GM12872 (cell line): ENCODE measurements around the gene TPCN2.

ENCODE experiments used
- TF ChIP-seq, protein P1 (sequence below): IDR thresholded peaks from 3 replicates; pipeline ENCODE4 v1.5.1; 2011; ENCODE audit warnings: low read depth, mild to moderate bottlenecking, low read length, moderate library complexity; ENCODE audit not compliant: insufficient read depth

TPCN2 gene

DNA sequence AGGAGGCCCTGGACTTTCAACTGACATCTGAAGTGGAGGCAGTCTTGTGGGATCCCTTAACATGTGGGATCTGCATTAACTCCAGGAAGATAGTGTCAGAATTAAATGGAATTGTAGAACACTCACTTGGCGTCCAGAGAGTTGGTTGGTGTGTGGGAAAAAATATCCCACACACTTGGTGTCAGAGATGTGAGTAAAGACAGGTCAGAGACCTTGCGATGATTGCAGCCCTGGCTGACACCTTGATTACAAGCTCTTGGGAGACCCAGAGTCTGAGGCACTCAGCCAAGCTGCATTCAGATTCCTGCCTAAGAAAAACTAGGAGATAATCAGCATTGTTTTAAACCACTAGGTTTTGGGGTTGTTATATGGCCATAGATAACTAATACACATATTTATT is 7.2 kb upstream of the TPCN2 start:
- TF ChIP-seq, protein P1, sequence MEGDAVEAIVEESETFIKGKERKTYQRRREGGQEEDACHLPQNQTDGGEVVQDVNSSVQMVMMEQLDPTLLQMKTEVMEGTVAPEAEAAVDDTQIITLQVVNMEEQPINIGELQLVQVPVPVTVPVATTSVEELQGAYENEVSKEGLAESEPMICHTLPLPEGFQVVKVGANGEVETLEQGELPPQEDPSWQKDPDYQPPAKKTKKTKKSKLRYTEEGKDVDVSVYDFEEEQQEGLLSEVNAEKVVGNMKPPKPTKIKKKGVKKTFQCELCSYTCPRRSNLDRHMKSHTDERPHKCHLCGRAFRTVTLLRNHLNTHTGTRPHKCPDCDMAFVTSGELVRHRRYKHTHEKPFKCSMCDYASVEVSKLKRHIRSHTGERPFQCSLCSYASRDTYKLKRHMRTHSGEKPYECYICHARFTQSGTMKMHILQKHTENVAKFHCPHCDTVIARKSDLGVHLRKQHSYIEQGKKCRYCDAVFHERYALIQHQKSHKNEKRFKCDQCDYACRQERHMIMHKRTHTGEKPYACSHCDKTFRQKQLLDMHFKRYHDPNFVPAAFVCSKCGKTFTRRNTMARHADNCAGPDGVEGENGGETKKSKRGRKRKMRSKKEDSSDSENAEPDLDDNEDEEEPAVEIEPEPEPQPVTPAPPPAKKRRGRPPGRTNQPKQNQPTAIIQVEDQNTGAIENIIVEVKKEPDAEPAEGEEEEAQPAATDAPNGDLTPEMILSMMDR: no peak

DNA sequence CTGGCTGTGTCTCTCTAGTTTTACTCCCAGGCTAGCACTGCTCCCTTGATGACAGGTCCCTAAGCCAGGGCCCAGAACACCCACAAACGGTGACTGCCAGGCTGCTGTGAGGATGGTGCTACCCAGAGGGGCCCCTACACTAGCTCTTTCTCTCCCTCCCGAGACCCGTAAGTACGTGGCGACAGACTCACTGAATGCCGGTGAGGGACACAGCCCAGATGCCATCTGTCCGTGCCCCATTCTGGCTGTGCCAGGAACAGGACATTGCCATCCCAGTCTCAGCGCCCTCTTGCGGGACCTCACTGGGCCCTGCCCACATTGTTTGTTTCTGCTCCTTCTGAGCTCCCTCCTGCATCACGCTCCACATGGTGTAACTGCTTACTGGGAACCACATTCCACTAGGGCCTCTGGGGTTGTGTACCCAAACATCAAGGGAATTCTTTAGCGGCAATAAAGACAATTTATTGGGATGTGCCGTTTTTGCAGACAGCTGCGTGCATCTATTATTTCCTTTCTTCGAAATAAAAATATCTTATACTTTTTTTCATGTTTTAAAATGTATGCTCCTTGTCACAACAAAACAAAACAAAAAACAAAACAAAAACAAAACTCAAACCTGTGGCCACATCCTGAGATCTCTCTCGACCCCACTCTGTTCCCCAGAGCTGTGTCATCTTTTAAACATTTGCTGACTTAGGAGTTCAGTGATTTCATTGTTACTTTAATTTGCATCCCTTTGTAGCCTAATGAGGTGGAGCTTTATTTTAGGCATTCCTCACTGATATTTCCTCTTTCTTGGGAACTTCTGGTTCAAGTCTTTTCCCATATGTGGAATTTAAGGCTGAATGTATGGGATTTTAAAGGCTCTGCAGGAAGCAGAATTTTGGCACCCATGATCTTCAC is 4.4 kb upstream of the TPCN2 start:
- TF ChIP-seq, protein P1: peak; percentile 72

- TF ChIP-seq, protein P1: no peak
Observed at GRCh38 chr11:69048031-69048693, 570 bp upstream of the TPCN2 start.

DNA sequence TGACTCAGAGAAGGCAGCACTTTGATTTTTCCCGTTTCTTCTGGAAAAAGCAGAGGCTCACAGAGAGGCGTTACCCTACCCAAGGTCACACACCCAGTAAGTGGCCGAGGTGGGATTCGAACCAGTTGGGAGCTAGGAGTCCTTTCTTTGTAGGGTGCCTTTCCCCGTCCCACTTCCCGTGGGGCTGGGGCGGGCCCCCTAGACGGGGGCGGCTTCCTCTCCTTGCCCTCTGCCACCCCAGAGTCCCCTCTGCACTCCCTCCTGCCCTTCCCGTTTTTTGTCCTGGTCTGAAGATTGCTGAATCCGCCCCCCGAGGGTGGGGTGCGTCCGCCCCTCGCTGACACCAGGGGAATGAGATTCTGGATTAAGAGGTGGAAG is 747 bp downstream of the TPCN2 start:
- TF ChIP-seq, protein P1: no peak

DNA sequence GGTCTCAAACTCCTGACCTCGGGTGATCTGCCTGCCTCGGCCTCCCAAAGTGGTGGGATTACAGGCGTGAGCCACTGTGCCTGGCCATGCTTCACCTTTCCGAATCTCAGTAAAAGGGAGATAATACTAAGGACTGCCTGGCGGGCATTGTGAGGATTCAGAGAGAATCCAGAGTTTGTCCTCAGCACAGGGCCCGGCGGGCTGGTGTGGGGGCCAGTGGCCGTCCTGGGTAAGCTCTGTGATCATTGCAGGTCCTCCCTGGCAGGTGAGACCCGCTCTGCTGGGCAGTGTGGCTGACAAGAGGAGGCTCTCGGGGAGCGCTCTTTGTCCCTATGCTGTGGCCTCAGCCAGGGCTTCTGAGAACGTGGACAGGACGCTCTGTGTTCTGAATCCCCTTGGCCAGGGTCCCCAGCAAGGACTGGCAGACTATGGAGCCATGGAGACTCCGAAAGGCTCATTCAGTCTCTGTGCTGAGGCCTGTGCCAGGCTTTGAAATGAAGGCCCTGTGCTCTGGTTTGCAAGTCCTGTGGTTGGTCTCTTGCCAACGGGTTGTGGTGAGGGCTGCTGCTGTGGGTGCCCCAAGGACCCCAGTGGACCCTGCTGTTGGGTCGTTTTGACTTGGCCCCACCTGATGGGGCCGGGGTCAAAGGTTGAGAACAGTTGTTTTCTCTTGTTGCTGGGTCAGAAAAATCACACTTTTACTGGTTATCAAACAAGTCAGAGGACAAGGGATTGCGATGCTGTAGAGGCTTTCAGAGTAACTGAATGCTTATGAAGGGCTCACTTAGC is 2.1 kb downstream of the TPCN2 start:
- TF ChIP-seq, protein P1: no peak

DNA sequence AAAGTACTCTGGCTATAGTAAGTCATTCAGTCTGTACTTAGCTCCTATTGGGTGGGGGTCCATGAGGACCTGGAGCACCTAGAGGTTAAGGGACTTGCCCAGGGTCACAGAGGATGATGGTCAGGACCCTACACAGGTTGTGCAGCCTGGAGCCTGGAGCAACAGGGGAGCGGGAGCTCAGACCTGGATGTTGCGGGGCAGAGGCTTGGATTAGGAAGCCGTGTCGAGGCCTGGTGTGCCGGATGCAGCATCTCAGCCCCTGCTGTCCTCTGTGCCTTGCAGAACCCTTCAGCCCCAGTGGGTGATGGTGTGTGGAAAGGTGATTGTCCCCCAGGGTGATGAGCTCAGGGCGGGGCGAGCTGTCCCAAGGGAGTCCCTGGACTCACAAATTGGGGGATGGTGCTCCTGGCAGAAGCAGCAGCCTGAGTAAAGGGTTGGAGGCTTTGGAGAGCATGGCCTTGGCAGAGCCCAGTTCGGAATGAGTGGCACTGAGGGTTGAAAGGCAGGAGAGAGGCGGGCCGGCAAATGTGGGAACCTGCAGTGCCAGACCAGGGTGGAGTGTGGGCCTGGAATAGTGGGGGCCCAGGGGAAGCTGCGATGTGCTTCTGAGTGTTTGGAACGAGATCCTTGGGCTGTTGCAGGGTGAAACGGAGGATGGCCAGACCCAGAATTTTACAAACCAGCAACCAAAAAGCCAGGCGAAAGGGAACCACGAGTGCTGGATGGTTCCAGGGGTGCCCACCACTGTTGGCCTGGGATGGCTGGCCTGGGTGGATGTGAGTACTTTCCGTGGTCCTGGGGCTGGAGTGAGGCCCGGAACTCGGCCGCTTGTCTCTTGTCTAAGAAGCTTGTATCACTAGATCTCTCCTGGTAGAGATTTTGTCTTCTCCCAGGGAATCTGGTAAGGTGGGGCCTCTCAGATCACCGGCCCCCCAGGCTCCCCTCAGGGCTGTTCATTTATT is 2.9 kb downstream of the TPCN2 start:
- TF ChIP-seq, protein P1: no peak
